Endothelial cell of umbilical vein (primary cell): ENCODE measurements around the gene UNKL. TPM values are rescaled to one million over a fixed set of nuclear protein-coding genes. Genes with fewer than 3 reads are reported as not detected.

ENCODE experiments used
- BruUV-seq: library from RNA; stranded (reverse); fragments of 400-500 nt; replicated peaks from 2 replicates; lab custom pipeline; 2021; lab: Mats Ljungman, UMichigan
- CTCF ChIA-PET: fragments of 300-600, 350-600 bp; sonication (Branson Sonifier 250); formaldehyde crosslinking; loops from one replicate; lab custom pipeline; 2021; ENCODE audit warnings: antibody characterized with exemption, inconsistent platforms; lab: Charles Lee
- POLR2A ChIA-PET: fragments of 300-600, 350-600 bp; sonication (Branson Sonifier 250); formaldehyde crosslinking; loops from one replicate; lab custom pipeline; 2021; ENCODE audit warnings: antibody characterized with exemption, inconsistent platforms; lab: Charles Lee
- DNase-seq: peaks from one replicate; pipeline ENCODE4 v3.0.0-alpha.2; 2011; ENCODE audit warnings: low read depth, low spot score
- FAIRE-seq: peaks from 2 replicates; lab custom pipeline; 2011; peaks lifted over from hg19 to GRCh38; lab: Jason Lieb, UNC
- H2AFZ ChIP-seq: 2 replicates; pipeline ENCODE4 v1.6.0; 2012; ENCODE audit warnings: low read depth, low read length, control low read depth, inconsistent platforms
- H3K27ac ChIP-seq: 2 replicates; pipeline ENCODE4 v1.5.1; 2011; ENCODE audit warnings: low read depth, mild to moderate bottlenecking, control low read depth, low read length, moderate library complexity; ENCODE audit not compliant: insufficient read depth
- H3K27me3 ChIP-seq, 2 experiments: 2 replicates each; pipeline versions ENCODE4 v1.6.0 to v1.6.1; 2011; ENCODE audit warnings: low read length in 2 of 2, mixed read lengths in 1 of 2; ENCODE audit not compliant: control insufficient read depth in 2 of 2, insufficient read depth in 2 of 2
- H3K36me3 ChIP-seq, 2 experiments: 2 replicates in 1 of 2; 3 replicates in 1 of 2; pipeline ENCODE4 v1.5.1; 2011; ENCODE audit warnings: low read length in 2 of 2, mild to moderate bottlenecking in 1 of 2, moderate library complexity in 1 of 2; ENCODE audit not compliant: control insufficient read depth in 2 of 2, insufficient read depth in 2 of 2; ENCODE audit errors: extremely low read depth in 1 of 2
- H3K4me1 ChIP-seq: 3 replicates; pipeline ENCODE4 v1.5.1; 2011; ENCODE audit warnings: mild to moderate bottlenecking, low read length; ENCODE audit not compliant: control insufficient read depth, insufficient read depth; ENCODE audit errors: extremely low read depth
- H3K4me2 ChIP-seq: 2 replicates; pipeline ENCODE4 v1.6.1; 2011; ENCODE audit warnings: low read length, control low read depth, mixed read lengths; ENCODE audit not compliant: insufficient read depth
- H3K4me3 ChIP-seq, 3 experiments: fragments of 200-600 bp in 1 of 3; sonication (generic), shearing (Covaris generic) in 1 of 3; replicated peaks in 1 of 3; 2 replicates each; pipeline ENCODE4 v1.5.1; 2011 to 2016; ENCODE audit warnings: control low read depth in 3 of 3, low read length in 3 of 3, mild to moderate bottlenecking in 2 of 3, inconsistent platforms in 1 of 3, low read depth in 1 of 3, moderate library complexity in 1 of 3; ENCODE audit not compliant: insufficient read depth in 1 of 3
- H3K79me2 ChIP-seq: 2 replicates; pipeline ENCODE4 v1.6.0; 2012; ENCODE audit warnings: low read length, inconsistent platforms; ENCODE audit not compliant: control insufficient read depth, insufficient read depth
- H3K9ac ChIP-seq: replicated peaks from 2 replicates; pipeline ENCODE3; 2011; ENCODE audit warnings: low read length, control low read depth; ENCODE audit not compliant: insufficient read depth; ENCODE audit errors: extremely low read depth
- H3K9me1 ChIP-seq: replicated peaks from 3 replicates; pipeline ENCODE4 v1.6.0; 2011; ENCODE audit warnings: mild to moderate bottlenecking, low read length; ENCODE audit not compliant: control insufficient read depth, insufficient read depth; ENCODE audit errors: extremely low read depth
- H3K9me3 ChIP-seq: replicated peaks from 2 replicates; pipeline ENCODE4 v1.5.1; 2012; ENCODE audit warnings: low read length, inconsistent platforms; ENCODE audit not compliant: control insufficient read depth, insufficient read depth
- H4K20me1 ChIP-seq: replicated peaks from 2 replicates; pipeline ENCODE3; 2011; ENCODE audit warnings: mild to moderate bottlenecking, low read length; ENCODE audit not compliant: control insufficient read depth, insufficient read depth; ENCODE audit errors: extremely low read depth
- CTCF ChIP-seq, 2 donors: IDR thresholded peaks; 1 replicate in 1 of 2; 2 replicates in 1 of 2; pipeline ENCODE4 v1.5.1; 2011; ENCODE audit warnings: low read length in 2 of 2, mild to moderate bottlenecking in 2 of 2, moderate library complexity in 2 of 2, control low read depth in 1 of 2, inconsistent platforms in 1 of 2, low read depth in 1 of 2; ENCODE audit not compliant: insufficient read depth in 1 of 2; ENCODE audit errors: extremely low read depth in 1 of 2
- EZH2 ChIP-seq: IDR thresholded peaks from 2 replicates; pipeline ENCODE4 v1.6.1; 2012; ENCODE audit warnings: borderline replicate concordance, low read depth, mild to moderate bottlenecking, moderate library complexity, low read length, inconsistent platforms; ENCODE audit not compliant: severe bottlenecking
- FOS ChIP-seq: IDR thresholded peaks from 2 replicates; pipeline ENCODE4 v1.6.1; 2011; ENCODE audit warnings: mild to moderate bottlenecking, low read length, moderate library complexity, borderline replicate concordance; ENCODE audit not compliant: insufficient read depth
- GATA2 ChIP-seq: IDR thresholded peaks from 2 replicates; pipeline ENCODE4 v1.7.0; 2011; ENCODE audit warnings: low read depth, mild to moderate bottlenecking, moderate library complexity, mixed read lengths, low read length; ENCODE audit not compliant: insufficient read length, insufficient read depth
- JUN ChIP-seq: IDR thresholded peaks from 2 replicates; pipeline ENCODE4 v1.6.1; 2011; ENCODE audit warnings: borderline replicate concordance, low read depth; ENCODE audit not compliant: insufficient read length, insufficient read depth
- MAX ChIP-seq: IDR thresholded peaks from 2 replicates; pipeline ENCODE4 v1.6.1; 2011; ENCODE audit not compliant: insufficient read depth, insufficient read length
- MYC ChIP-seq: IDR thresholded peaks from one replicate; pipeline ENCODE4 v1.6.1; 2011; ENCODE audit warnings: mild to moderate bottlenecking, low read depth, low read length
- POLR2A ChIP-seq: IDR thresholded peaks from 2 replicates; pipeline ENCODE4 v1.6.1; 2012; ENCODE audit warnings: low read depth, mild to moderate bottlenecking, control low read depth, low read length
- POLR2AphosphoS5 ChIP-seq: IDR thresholded peaks from 2 replicates; pipeline ENCODE4 v1.6.1; 2012; ENCODE audit warnings: low read depth, mild to moderate bottlenecking, control low read depth, low read length, moderate library complexity; ENCODE audit not compliant: insufficient read depth
- dilution Hi-C: fragments of 300-500 bp; cut with MboI; formaldehyde crosslinking; loops from one replicate; pipeline ENCODE4 v1.15.0; 2019; ENCODE audit warnings: low sequenced_read_pairs; ENCODE audit not compliant: extremely low pct_ligation_motif_present
- intact Hi-C: fragments of 100-400 bp; cut with micrococcal nuclease; formaldehyde crosslinking; loops from one replicate; pipeline ENCODE4 v1.10.0; 2022
- polyA plus RNA-seq, 4 experiments: library from polyadenylated mRNA; depleted of rRNA in 3 of 4; stranded (reverse) in 3 of 4; unstranded in 1 of 4; fragments of >200 nt; gene quantifications; 2 replicates each; pipeline versions ENCODE4 v1.2.1 to v1.2.3, GENCODE V29; 2011 to 2012; ENCODE audit warnings: missing spikeins in 1 of 4
- total RNA-seq: library from RNA; stranded (reverse); gene quantifications from 2 replicates; pipeline ENCODE4 v1.2.3, GENCODE V29; 2021

The UNKL gene
- total and polyA plus RNA-seq, 2 donors (not counting 3 experiments of a cell fraction or from before 2014, with no cell fraction given): 17.1 to 32.8 TPM

- no peak within 1 kb of the TSS for H2AFZ ChIP-seq
- no peaks in the 10 kb centered on the region for H4K20me1 ChIP-seq
- FAIRE-seq (no peak), DNase-seq (no peak)
- H3K4me1 ChIP-seq: no peaks in the 10 kb centered on the region
- H3K27ac ChIP-seq: no peak within 1 kb of the TSS
- no peak within 1 kb of the TSS for H3K4me2 ChIP-seq
- CTCF ChIA-PET: interaction anchor here (2.0 kb wide), 1 partner anchor 143 kb away, joined by 5 read pairs; no protein-coding TSS in a partner anchor
- TF ChIP-seq JUN: no peak
- no peak for TF ChIP-seq POLR2AphosphoS5
- TF ChIP-seq GATA2: no peak
- no peak for TF ChIP-seq MAX
- no peak for TF ChIP-seq CTCF (IDR thresholded peaks at IDR 0.05; ENCODE audit: extremely low read depth in 1 of 2, insufficient read depth in 1 of 2, low read depth in 1 of 2, low read length in 2 of 2)
- no peak for TF ChIP-seq POLR2A
- TF ChIP-seq FOS: no peak
- TF ChIP-seq MYC: no peak
- TF ChIP-seq EZH2: no peak
- H3K9ac ChIP-seq: no peak within 1 kb of the TSS
- no TSS peak for BruUV-seq
- peaks cover 0 to 14% of the 10 kb centered on the region in 2 experiments for H3K36me3 ChIP-seq
- no peaks in the 10 kb centered on the region for H3K9me3 ChIP-seq
- no peaks in the 10 kb centered on the region for H3K27me3 ChIP-seq
- H3K79me2 ChIP-seq: no peaks in the 10 kb centered on the region
- no peaks in the 10 kb centered on the region for H3K9me1 ChIP-seq
- no peak within 1 kb of the TSS for H3K4me3 ChIP-seq
- intact Hi-C loops (no loop called here), dilution Hi-C loops (no loop called here)
- POLR2A ChIA-PET: no interaction called here
Measured at GRCh38 chr16:1443980-1444729, 29.7 kb upstream of the UNKL start, which contains the start of gene CCDC154. TSS of gene CCDC154 (minus strand) at chr16:1444556. CDS start at chr16:1444322, 234 bp downstream.
